Measurements from ENCODE around the gene COX14. TPM values are rescaled to one million over a fixed set of nuclear protein-coding genes. Genes with fewer than 3 reads are reported as not detected.

Gene COX14
- total RNA-seq, 1 experiment from 2014 or later = 59.1 TPM

- in situ Hi-C loops (cut with HindIII; ENCODE audit: low sequenced_read_pairs) = no loop called here
- DNase-seq (ENCODE audit: low spot score) = no peak
Observed at GRCh38 chr12:50104417-50105366, 7.3 kb upstream of the COX14 start.

- in situ Hi-C loops (cut with HindIII; ENCODE audit: low sequenced_read_pairs) = no loop called here
- no peak for DNase-seq (ENCODE audit: low spot score)
Observed at GRCh38 chr12:50105913-50106450, 6.1 kb upstream of the COX14 start.

- in situ Hi-C loops (cut with HindIII; ENCODE audit: low sequenced_read_pairs) = no loop called here
Observed at GRCh38 chr12:50106907-50107306, 5.1 kb upstream of the COX14 start.

GRCh38 chr12:50107416-50108268 lies 4.4 kb upstream of the COX14 start:
- in situ Hi-C loops (cut with HindIII; ENCODE audit: low sequenced_read_pairs) = no loop called here

More at GRCh38 chr12:50106907-50107306, 5.1 kb upstream of the COX14 start:
- DNase-seq (ENCODE audit: low spot score) = no peak

GRCh38 chr12:50109319-50109718 lies 2.7 kb upstream of the COX14 start:
- no peak for DNase-seq (ENCODE audit: low spot score)
- in situ Hi-C loops (cut with HindIII; ENCODE audit: low sequenced_read_pairs) = no loop called here

More at GRCh38 chr12:50107416-50108268, 4.4 kb upstream of the COX14 start:
- no peak for DNase-seq (ENCODE audit: low spot score)

- in situ Hi-C loops (cut with HindIII; ENCODE audit: low sequenced_read_pairs) = no loop called here
Observed at GRCh38 chr12:50110127-50110761, 1.8 kb upstream of the COX14 start.

GRCh38 chr12:50110762-50111351 lies 1.2 kb upstream of the COX14 start:
- in situ Hi-C loops (cut with HindIII; ENCODE audit: low sequenced_read_pairs) = no loop called here
- peak; percentile 90 for DNase-seq (ENCODE audit: low spot score)

More at GRCh38 chr12:50110127-50110761, 1.8 kb upstream of the COX14 start:
- DNase-seq (ENCODE audit: low spot score) = no peak

- DNase-seq (ENCODE audit: low spot score) = peak; percentile 42
- in situ Hi-C loops (cut with HindIII; ENCODE audit: low sequenced_read_pairs) = no loop called here
Observed at GRCh38 chr12:50111395-50111692, 692 bp upstream of the COX14 start.

- no peak for DNase-seq (ENCODE audit: low spot score)
- in situ Hi-C loops (cut with HindIII; ENCODE audit: low sequenced_read_pairs) = no loop called here
Observed at GRCh38 chr12:50112456-50113218, 601 bp downstream of the COX14 start.

GRCh38 chr12:50117057-50117622 lies 5.1 kb downstream of the COX14 start:
- in situ Hi-C loops (cut with HindIII; ENCODE audit: low sequenced_read_pairs) = no loop called here
- no peak for DNase-seq (ENCODE audit: low spot score)

GRCh38 chr12:50119387-50119786 lies 7.4 kb downstream of the COX14 start:
- no peak for DNase-seq (ENCODE audit: low spot score)
- in situ Hi-C loops (cut with HindIII; ENCODE audit: low sequenced_read_pairs) = no loop called here

- no peak for DNase-seq (ENCODE audit: low spot score)
- in situ Hi-C loops (cut with HindIII; ENCODE audit: low sequenced_read_pairs) = no loop called here
Observed at GRCh38 chr12:50120521-50120920, 8.5 kb downstream of the COX14 start.

- in situ Hi-C loops (cut with HindIII; ENCODE audit: low sequenced_read_pairs) = no loop called here
- DNase-seq (ENCODE audit: low spot score) = no peak
Observed at GRCh38 chr12:50120953-50121352, 8.9 kb downstream of the COX14 start.

GRCh38 chr12:50121641-50122040 lies 9.6 kb downstream of the COX14 start:
- no peak for DNase-seq (ENCODE audit: low spot score)
- in situ Hi-C loops (cut with HindIII; ENCODE audit: low sequenced_read_pairs) = no loop called here

GRCh38 chr12:50123203-50123602 lies 11.2 kb downstream of the COX14 start:
- in situ Hi-C loops (cut with HindIII; ENCODE audit: low sequenced_read_pairs) = no loop called here
- DNase-seq (ENCODE audit: low spot score) = no peak

- in situ Hi-C loops (cut with HindIII; ENCODE audit: low sequenced_read_pairs) = no loop called here
Observed at GRCh38 chr12:50127546-50127945, 15.5 kb downstream of the COX14 start.

GRCh38 chr12:50129290-50129689 lies 17.3 kb downstream of the COX14 start:
- in situ Hi-C loops (cut with HindIII; ENCODE audit: low sequenced_read_pairs) = no loop called here
- DNase-seq (ENCODE audit: low spot score) = no peak

More at GRCh38 chr12:50127546-50127945, 15.5 kb downstream of the COX14 start:
- DNase-seq (ENCODE audit: low spot score) = peak; percentile 33
